Gastrocnemius medialis (tissue), 4 donors: ENCODE results near the gene KDM6A.

Experiments used
- CTCF ChIP-seq, 5 experiments: fragments of 450-650 bp in 3 of 5; fragments of 200-600 bp in 2 of 5; sonication (generic) in 2 of 5; IDR thresholded peaks in 4 of 5; conservative IDR thresholded peaks in 1 of 5; 1 replicate in 4 of 5; 2 replicates in 1 of 5; pipeline ENCODE4 v1.5.1; 2016 to 2019; ENCODE audit warnings: antibody characterized with exemption in 5 of 5, mild to moderate bottlenecking in 3 of 5, moderate library complexity in 3 of 5
- POLR2A ChIP-seq, 2 donors: fragments of 450-650 bp; IDR thresholded peaks; one replicate each; pipeline ENCODE4 v1.6.1; 2017; ENCODE audit warnings: antibody characterized with exemption in 2 of 2, mild to moderate bottlenecking in 2 of 2, moderate library complexity in 2 of 2

GRCh38 chrX:44878780-44879179, 5.8 kb downstream of the KDM6A start:
- no peak for TF ChIP-seq CTCF (IDR thresholded peaks at IDR 0.05 in 4 of 5, conservative IDR thresholded peaks at IDR 0.05 in 1 of 5)
- no peak for TF ChIP-seq POLR2A (IDR thresholded peaks at IDR 0.05)
